Measurements from ENCODE around the gene PRDM5. TPM values are rescaled to one million over a fixed set of nuclear protein-coding genes. Genes with fewer than 3 reads are reported as not detected.

The PRDM5 gene
- total RNA-seq, 1 donor from 2014 or later, result 6.5 TPM

DNA sequence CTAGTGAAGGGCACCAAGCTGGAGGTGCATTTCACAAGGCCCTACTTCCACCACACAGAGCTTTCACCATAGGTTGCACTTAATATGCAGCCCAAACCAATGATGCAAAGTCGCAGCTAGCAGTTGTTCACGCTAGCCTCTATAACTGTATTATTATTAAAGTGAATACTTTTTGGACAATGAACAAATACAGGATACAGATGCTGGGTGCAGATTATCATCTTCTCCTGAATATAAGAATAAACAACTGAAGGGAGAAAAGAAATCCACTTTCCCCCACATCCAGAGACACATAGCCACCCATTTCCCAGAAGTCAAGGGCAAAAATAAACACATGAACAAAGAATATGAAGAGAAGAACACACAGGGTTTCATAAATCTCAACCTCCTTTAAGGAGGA lies 107.2 kb downstream of the PRDM5 start:
- Histone ChIP-seq H4K20me1 (ENCODE audit: insufficient read depth, low read length) (no peaks in the 10 kb centered on the region), H3K9ac (ENCODE audit: low read length) (no peak overlapping the region), H3K27me3 (ENCODE audit: insufficient read depth, low read length) (no peaks in the 10 kb centered on the region), H2AFZ (ENCODE audit: low read depth, low read length) (no peak overlapping the region), H3K79me2 (ENCODE audit: insufficient read depth, low read length) (no peaks in the 10 kb centered on the region), H3K27ac (ENCODE audit: low read depth, low read length) (no peak overlapping the region), H3K4me1 (ENCODE audit: insufficient read depth, low read length) (peaks cover 2% of the 10 kb centered on the region), H3K4me2 (ENCODE audit: low read length) (no peak overlapping the region), H3K9me3 (ENCODE audit: insufficient read depth, low read depth, low read length) (no peaks in the 10 kb centered on the region), H3K4me3 (ENCODE audit: insufficient read depth, low read depth, low read length) (no peak overlapping the region), H3K36me3 (ENCODE audit: insufficient read depth, low read length) (no peaks in the 10 kb centered on the region)
- Mint-ChIP-seq H3K27ac (ENCODE audit: unreplicated experiment) (no peak overlapping the region), H3K27me3 (ENCODE audit: low read depth, unreplicated experiment) (no peaks in the 10 kb centered on the region), H3K4me1 (ENCODE audit: low read depth, unreplicated experiment) (no peaks in the 10 kb centered on the region), H3K36me3 (ENCODE audit: low read depth, unreplicated experiment) (no peaks in the 10 kb centered on the region), H3K4me3 (ENCODE audit: unreplicated experiment) (no peak overlapping the region), H3K9me3 (ENCODE audit: unreplicated experiment) (no peaks in the 10 kb centered on the region)
- no peak for DNase-seq (ENCODE audit: low read depth)
- TF ChIP-seq EZH2 (IDR thresholded peaks at IDR 0.05; ENCODE audit: insufficient read depth, low read length), result no peak
- TF ChIP-seq, protein P1, sequence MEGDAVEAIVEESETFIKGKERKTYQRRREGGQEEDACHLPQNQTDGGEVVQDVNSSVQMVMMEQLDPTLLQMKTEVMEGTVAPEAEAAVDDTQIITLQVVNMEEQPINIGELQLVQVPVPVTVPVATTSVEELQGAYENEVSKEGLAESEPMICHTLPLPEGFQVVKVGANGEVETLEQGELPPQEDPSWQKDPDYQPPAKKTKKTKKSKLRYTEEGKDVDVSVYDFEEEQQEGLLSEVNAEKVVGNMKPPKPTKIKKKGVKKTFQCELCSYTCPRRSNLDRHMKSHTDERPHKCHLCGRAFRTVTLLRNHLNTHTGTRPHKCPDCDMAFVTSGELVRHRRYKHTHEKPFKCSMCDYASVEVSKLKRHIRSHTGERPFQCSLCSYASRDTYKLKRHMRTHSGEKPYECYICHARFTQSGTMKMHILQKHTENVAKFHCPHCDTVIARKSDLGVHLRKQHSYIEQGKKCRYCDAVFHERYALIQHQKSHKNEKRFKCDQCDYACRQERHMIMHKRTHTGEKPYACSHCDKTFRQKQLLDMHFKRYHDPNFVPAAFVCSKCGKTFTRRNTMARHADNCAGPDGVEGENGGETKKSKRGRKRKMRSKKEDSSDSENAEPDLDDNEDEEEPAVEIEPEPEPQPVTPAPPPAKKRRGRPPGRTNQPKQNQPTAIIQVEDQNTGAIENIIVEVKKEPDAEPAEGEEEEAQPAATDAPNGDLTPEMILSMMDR (IDR thresholded peaks at IDR 0.05; ENCODE audit: insufficient read depth, low read depth, low read length), result no peak
- FAIRE-seq, result no peak

DNA sequence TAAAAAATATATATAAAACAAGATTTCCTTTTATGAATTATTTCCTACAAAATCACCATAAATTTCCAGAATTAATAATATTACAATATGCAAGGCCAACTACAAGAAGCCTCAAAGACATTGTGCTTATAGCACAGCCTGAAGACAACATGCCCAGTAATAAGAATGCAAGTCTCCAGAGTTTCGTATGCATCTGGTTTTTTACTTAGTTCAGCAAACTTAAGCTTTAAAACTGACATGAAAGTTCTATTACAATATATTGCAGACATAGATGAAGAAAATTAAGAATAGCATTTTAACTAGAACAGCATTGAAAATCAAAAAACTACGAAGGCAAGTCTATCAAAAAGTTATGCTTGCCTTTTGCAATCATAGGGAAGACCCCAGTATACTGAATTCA lies 107.6 kb downstream of the PRDM5 start:
- H3K27me3 Mint-ChIP-seq (ENCODE audit: low read depth, unreplicated experiment), result no peaks in the 10 kb centered on the region
- FAIRE-seq, result no peak
- no peaks in the 10 kb centered on the region for H3K36me3 Mint-ChIP-seq (ENCODE audit: low read depth, unreplicated experiment)
- Histone ChIP-seq H3K4me1 (ENCODE audit: insufficient read depth, low read length) (peaks cover 2% of the 10 kb centered on the region), H3K4me3 (ENCODE audit: insufficient read depth, low read depth, low read length) (no peak overlapping the region), H4K20me1 (ENCODE audit: insufficient read depth, low read length) (no peaks in the 10 kb centered on the region), H3K36me3 (ENCODE audit: insufficient read depth, low read length) (no peaks in the 10 kb centered on the region), H3K9me3 (ENCODE audit: insufficient read depth, low read depth, low read length) (no peaks in the 10 kb centered on the region), H3K4me2 (ENCODE audit: low read length) (no peak overlapping the region), H3K79me2 (ENCODE audit: insufficient read depth, low read length) (no peaks in the 10 kb centered on the region), H3K9ac (ENCODE audit: low read length) (no peak overlapping the region), H3K27me3 (ENCODE audit: insufficient read depth, low read length) (no peaks in the 10 kb centered on the region), H2AFZ (ENCODE audit: low read depth, low read length) (no peak overlapping the region), H3K27ac (ENCODE audit: low read depth, low read length) (no peak overlapping the region)
- H3K27ac Mint-ChIP-seq (ENCODE audit: unreplicated experiment), result no peak overlapping the region
- no peaks in the 10 kb centered on the region for H3K4me1 Mint-ChIP-seq (ENCODE audit: low read depth, unreplicated experiment)
- no peak for DNase-seq (ENCODE audit: low read depth)
- no peak overlapping the region for H3K4me3 Mint-ChIP-seq (ENCODE audit: unreplicated experiment)
- no peak for TF ChIP-seq EZH2 (IDR thresholded peaks at IDR 0.05; ENCODE audit: insufficient read depth, low read length)
- TF ChIP-seq, protein P1 (IDR thresholded peaks at IDR 0.05; ENCODE audit: insufficient read depth, low read depth, low read length), result no peak
- no peaks in the 10 kb centered on the region for H3K9me3 Mint-ChIP-seq (ENCODE audit: unreplicated experiment)

DNA sequence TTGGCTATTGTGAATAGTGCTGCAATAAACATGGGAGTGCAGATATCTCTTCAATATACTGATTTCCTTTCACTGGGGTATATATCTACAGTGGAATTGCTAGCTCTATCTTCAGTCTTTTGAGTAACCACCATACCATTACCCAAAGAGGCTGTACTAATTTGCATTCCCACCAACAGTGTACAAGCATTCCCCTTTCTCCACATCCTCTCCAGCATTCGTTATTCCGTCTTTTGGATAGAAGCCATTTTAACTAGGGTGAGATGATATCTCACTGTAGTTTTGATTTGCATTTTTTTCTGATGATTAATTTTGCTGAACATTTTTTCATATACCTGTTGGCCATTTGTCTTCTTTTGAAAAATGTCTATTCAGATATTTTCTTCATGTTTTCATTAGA lies 110.3 kb downstream of the PRDM5 start:
- H3K27ac ChIP-seq (ENCODE audit: low read depth, low read length), result no peak overlapping the region
- H3K4me2 ChIP-seq (ENCODE audit: low read length), result peak overlapping the region; percentile 3
- H3K79me2 ChIP-seq (ENCODE audit: insufficient read depth, low read length), result no peaks in the 10 kb centered on the region
- no peak overlapping the region for H3K4me3 ChIP-seq (ENCODE audit: insufficient read depth, low read depth, low read length)
- H3K4me1 Mint-ChIP-seq (ENCODE audit: low read depth, unreplicated experiment), result no peaks in the 10 kb centered on the region
- no peaks in the 10 kb centered on the region for H3K27me3 Mint-ChIP-seq (ENCODE audit: low read depth, unreplicated experiment)
- DNase-seq (ENCODE audit: low read depth) (peak; percentile 59), FAIRE-seq (no peak)
- H3K9me3 ChIP-seq (ENCODE audit: insufficient read depth, low read depth, low read length), result no peaks in the 10 kb centered on the region
- H3K9me3 Mint-ChIP-seq (ENCODE audit: unreplicated experiment), result peaks cover 3% of the 10 kb centered on the region
- peaks cover 2% of the 10 kb centered on the region for H3K4me1 ChIP-seq (ENCODE audit: insufficient read depth, low read length)
- no peak for TF ChIP-seq EZH2 (IDR thresholded peaks at IDR 0.05; ENCODE audit: insufficient read depth, low read length)
- TF ChIP-seq, protein P1 (IDR thresholded peaks at IDR 0.05; ENCODE audit: insufficient read depth, low read depth, low read length), result no peak
- H3K9ac ChIP-seq (ENCODE audit: low read length), result no peak overlapping the region
- H3K27ac Mint-ChIP-seq (ENCODE audit: unreplicated experiment), result no peak overlapping the region
- H3K4me3 Mint-ChIP-seq (ENCODE audit: unreplicated experiment), result no peak overlapping the region
- H4K20me1 ChIP-seq (ENCODE audit: insufficient read depth, low read length), result no peaks in the 10 kb centered on the region
- no peaks in the 10 kb centered on the region for H3K36me3 ChIP-seq (ENCODE audit: insufficient read depth, low read length)
- peaks cover 7% of the 10 kb centered on the region for H3K36me3 Mint-ChIP-seq (ENCODE audit: low read depth, unreplicated experiment)
- H2AFZ ChIP-seq (ENCODE audit: low read depth, low read length), result no peak overlapping the region
- H3K27me3 ChIP-seq (ENCODE audit: insufficient read depth, low read length), result no peaks in the 10 kb centered on the region
